PC-3 (cell line): Measurements from ENCODE around the gene SLC25A27. TPM values are rescaled to one million over a fixed set of nuclear protein-coding genes. Genes with fewer than 3 reads are reported as not detected.

Experiments
- ATAC-seq: fragments of 200-7000 bp; cut with Tn5 transposase; 2 replicates; pipeline ENCODE4 v1.9.1; 2020; ENCODE audit warnings: mild to moderate bottlenecking, moderate library complexity
- BruUV-seq: library from RNA; stranded (reverse); fragments of 400-500 nt; replicated peaks from 2 replicates; lab custom pipeline; 2021; lab: Mats Ljungman, UMichigan
- CTCF ChIA-PET: fragments of 300-600 bp; sonication (Branson Sonifier 250); formaldehyde crosslinking; loops from one replicate; lab custom pipeline; 2022; ENCODE audit warnings: antibody characterized with exemption; lab: Charles Lee
- POLR2A ChIA-PET: fragments of 300-600 bp; sonication (Branson Sonifier 250); formaldehyde crosslinking; loops from one replicate; lab custom pipeline; 2022; ENCODE audit warnings: antibody characterized with exemption; ENCODE audit not compliant: unreplicated experiment; lab: Charles Lee
- DNase-seq: peaks from one replicate; pipeline ENCODE4 v3.0.0-alpha.2; 2015
- H2AFZ ChIP-seq: fragments of 300-600 bp; sonication (generic); 2 replicates; pipeline ENCODE4 v1.6.0; 2016; ENCODE audit warnings: antibody characterized with exemption, low read length
- H3F3A ChIP-seq: fragments of 300-600 bp; sonication (generic); one replicate; pipeline ENCODE4 v1.6.0; 2017; ENCODE audit warnings: antibody characterized with exemption, low read length, control low read depth, mild to moderate bottlenecking; ENCODE audit not compliant: unreplicated experiment
- H3K27ac ChIP-seq: fragments of 300-600 bp; sonication (generic); 2 replicates; pipeline ENCODE4 v1.5.1; 2016; ENCODE audit warnings: mild to moderate bottlenecking, low read length
- H3K27me3 ChIP-seq: fragments of 300-600 bp; sonication (generic); 2 replicates; pipeline ENCODE4 v1.6.1; 2016; ENCODE audit warnings: low read length, mixed read lengths
- H3K36me3 ChIP-seq: fragments of 300-600 bp; sonication (generic); 2 replicates; pipeline ENCODE4 v1.6.1; 2016; ENCODE audit warnings: low read depth, mixed run types, low read length, mixed read lengths
- H3K4me1 ChIP-seq: fragments of 300-600 bp; sonication (generic); 2 replicates; pipeline ENCODE4 v1.5.1; 2016; ENCODE audit warnings: low read length; ENCODE audit not compliant: insufficient read depth
- H3K4me2 ChIP-seq: fragments of 300-600 bp; sonication (generic); 2 replicates; pipeline ENCODE4 v1.6.0; 2016; ENCODE audit warnings: low read length
- H3K4me3 ChIP-seq: fragments of 300-600 bp; sonication (generic); 2 replicates; pipeline ENCODE4 v1.5.1; 2016; ENCODE audit warnings: mild to moderate bottlenecking, low read length, mixed read lengths
- H3K79me2 ChIP-seq: fragments of 300-600 bp; sonication (generic); 2 replicates; pipeline ENCODE4 v1.6.1; 2017; ENCODE audit warnings: low read length, mixed read lengths
- H3K9ac ChIP-seq: fragments of 300-600 bp; sonication (generic); 2 replicates; pipeline ENCODE4 v1.6.0; 2016; ENCODE audit warnings: mild to moderate bottlenecking, low read length
- H3K9me2 ChIP-seq: fragments of 300-600 bp; sonication (generic); replicated peaks from 2 replicates; pipeline ENCODE4 v1.6.1; 2016; ENCODE audit warnings: mixed run types, low read length, mixed read lengths
- H3K9me3 ChIP-seq: fragments of 300-600 bp; sonication (generic); 2 replicates; pipeline ENCODE4 v1.6.1; 2016; ENCODE audit warnings: low read length, mixed read lengths
- H4K20me1 ChIP-seq: fragments of 300-600 bp; sonication (generic); 2 replicates; pipeline ENCODE4 v1.6.1; 2016; ENCODE audit warnings: low read length, mixed read lengths
- CTCF ChIP-seq: fragments of 300-600 bp; sonication (generic); conservative IDR thresholded peaks from 2 replicates; pipeline ENCODE4 v1.5.1; 2017; ENCODE audit warnings: antibody characterized with exemption, low read depth, mild to moderate bottlenecking, low read length
- EZH2 ChIP-seq: fragments of 300-600 bp; sonication (generic); IDR thresholded peaks from one replicate; pipeline ENCODE4 v1.6.1; 2017; ENCODE audit warnings: antibody characterized with exemption, mild to moderate bottlenecking, low read length; ENCODE audit not compliant: unreplicated experiment
- EZH2phosphoT487 ChIP-seq: fragments of 300-600 bp; sonication (generic); IDR thresholded peaks from 2 replicates; pipeline ENCODE4 v1.6.1; 2018; ENCODE audit warnings: mild to moderate bottlenecking, antibody characterized with exemption, low read length, borderline replicate concordance
- intact Hi-C: fragments of 100-400 bp; cut with micrococcal nuclease; formaldehyde crosslinking; loops from 2 replicates; pipeline ENCODE4 v1.9.0; 2023
- total RNA-seq: library from RNA; depleted of rRNA; stranded (reverse); fragments of >200 nt; gene quantifications from 2 replicates; pipeline ENCODE4 v1.2.3, GENCODE V29; 2014; rRNA removed

SLC25A27 gene
- total RNA-seq, 1 experiment from 2014 or later, result 3.8 TPM

GRCh38 chr6:46719099-46719498 is 66.3 kb downstream of the SLC25A27 start:
- BruUV-seq, result no TSS peak

GRCh38 chr6:46720401-46720800 is 67.6 kb downstream of the SLC25A27 start:
- ATAC-seq, result no peak
- H4K20me1 ChIP-seq, result no peaks in the 10 kb centered on the region
- TF ChIP-seq EZH2phosphoT487, result no peak
- no peak for TF ChIP-seq CTCF
- no peak for TF ChIP-seq EZH2
- POLR2A ChIA-PET, result no interaction called here
- peaks cover 64% of the 10 kb centered on the region for H3K4me1 ChIP-seq
- no peak overlapping the region; the same call in 1 of the 2 replicates for H3K4me2 ChIP-seq
- H3K9me2 ChIP-seq, result no peaks in the 10 kb centered on the region
- peaks cover 6% of the 10 kb centered on the region for H3F3A ChIP-seq
- intact Hi-C loops, result no loop called here
- no peaks in the 10 kb centered on the region for H3K36me3 ChIP-seq
- no peak overlapping the region for H2AFZ ChIP-seq
- H3K27ac ChIP-seq, result peak overlapping the region; percentile 95
- H3K27me3 ChIP-seq, result no peaks in the 10 kb centered on the region
- CTCF ChIA-PET, result no interaction called here
- no peak for DNase-seq
- no peaks in the 10 kb centered on the region for H3K9me3 ChIP-seq
- H3K4me3 ChIP-seq, result no peak overlapping the region
- peak overlapping the region; percentile 63; the same call in 1 of the 2 replicates for H3K9ac ChIP-seq
- BruUV-seq, result no TSS peak
- no peaks in the 10 kb centered on the region for H3K79me2 ChIP-seq

More at GRCh38 chr6:46719099-46719498, 66.3 kb downstream of the SLC25A27 start:
- Histone ChIP-seq H3K4me1 (peaks cover 76% of the 10 kb centered on the region), H2AFZ (no peak overlapping the region), H3K9ac (peak overlapping the region; percentile 63), H4K20me1 (no peaks in the 10 kb centered on the region), H3K4me3 (no peak overlapping the region), H3K9me3 (no peaks in the 10 kb centered on the region), H3K27ac (peak overlapping the region; percentile 95), H3K36me3 (no peaks in the 10 kb centered on the region), H3K27me3 (no peaks in the 10 kb centered on the region), H3K4me2 (peak overlapping the region; percentile 49), H3K79me2 (no peaks in the 10 kb centered on the region), H3K9me2 (no peaks in the 10 kb centered on the region), H3F3A (peaks cover 6% of the 10 kb centered on the region)
- ChIA-PET POLR2A (interaction anchor here (0.5 kb wide), 1 partner anchor 294 kb away, joined by 3 read pairs; no protein-coding TSS in a partner anchor), CTCF (no interaction called here)
- DNase-seq (peak; percentile 98), ATAC-seq (peak; percentile 81)
- intact Hi-C loops, result loop anchor here (2.0 to 10.0 kb wide), 3 partner anchors 16 to 576 kb away; partner anchors contain the start of gene PLA2G7
- no peak for TF ChIP-seq EZH2
- no peak for TF ChIP-seq CTCF

Other genes starting within 250 kb of the SLC25A27 start
- gene RCAN2, start 161.5 kb upstream of the SLC25A27 start, total RNA-seq, result not detected in 2 replicates
- gene CYP39A1, start 157 bp upstream of the SLC25A27 start, total RNA-seq, result 0.66 and 1.2 TPM in 2 replicates
- gene TDRD6, start 34.9 kb downstream of the SLC25A27 start, total RNA-seq, result 0.07 TPM in 1 of 2 replicates, not detected in the other
- 1.8 and 2.9 TPM in 2 replicates for gene PLA2G7, start 82.4 kb downstream of the SLC25A27 start, total RNA-seq
- gene ANKRD66, start 94.0 kb downstream of the SLC25A27 start, total RNA-seq, result not detected in 2 replicates
- gene MEP1A, start 140.4 kb downstream of the SLC25A27 start, total RNA-seq, result not detected in 2 replicates